Dendritic cell treated with granulocyte-macrophage colony-stimulating factor and Interleukin-4, amounts not matched to agents 40 ng/mL and 50 ng/mL, for 4 days (primary cell): ENCODE data around the gene HYAL2.
"Not testable (repeated sequence)": the region's sequence is repeated elsewhere in the genome, so short reads cannot be mapped to it uniquely, and the experiment has no call there.

Experiments
- H3K27ac Mint-ChIP-seq: one replicate; pipeline ENCODE4 v1.8.0; 2022; ENCODE audit warnings: mild to moderate bottlenecking, mixed read lengths
- H3K27me3 Mint-ChIP-seq: one replicate; pipeline ENCODE4 v1.8.0; 2022; ENCODE audit warnings: mild to moderate bottlenecking, mixed read lengths
- H3K36me3 Mint-ChIP-seq: one replicate; pipeline ENCODE4 v1.8.0; 2022; ENCODE audit warnings: low read depth, mixed read lengths
- H3K4me1 Mint-ChIP-seq: one replicate; pipeline ENCODE4 v1.8.0; 2022; ENCODE audit warnings: low read depth, mixed read lengths
- H3K4me3 Mint-ChIP-seq: one replicate; pipeline ENCODE4 v1.8.0; 2022; ENCODE audit warnings: mild to moderate bottlenecking, moderate library complexity, mixed read lengths
- H3K9me3 Mint-ChIP-seq: one replicate; pipeline ENCODE4 v1.8.0; 2022; ENCODE audit warnings: mixed read lengths
- intact Hi-C: fragments of 100-400 bp; cut with micrococcal nuclease; formaldehyde crosslinking; loops from one replicate; pipeline ENCODE4 v1.15.0; 2022

HYAL2 gene

GRCh38 chr3:50275141-50275995, 47.2 kb downstream of the HYAL2 start:
- Mint-ChIP-seq H3K27me3 (peaks cover 70% of the 10 kb centered on the region), H3K36me3 (no peaks in the 10 kb centered on the region), H3K4me3 (no peak overlapping the region), H3K4me1 (peaks cover 30% of the 10 kb centered on the region), H3K27ac (peak overlapping the region; percentile 36), H3K9me3 (no peaks in the 10 kb centered on the region)
- intact Hi-C loops, result no loop called here

- Mint-ChIP-seq H3K27ac (peak overlapping the region; percentile 6), H3K36me3 (no peaks in the 10 kb centered on the region), H3K27me3 (peaks cover 66% of the 10 kb centered on the region), H3K4me3 (peak overlapping the region; percentile 17), H3K4me1 (peaks cover 30% of the 10 kb centered on the region), H3K9me3 (no peaks in the 10 kb centered on the region)
- intact Hi-C loops, result loop anchor here (1.0 kb wide), 1 partner anchor 50 kb away; no protein-coding TSS in a partner anchor
Observed at GRCh38 chr3:50274371-50275104, 48.0 kb downstream of the HYAL2 start.

- H3K27ac Mint-ChIP-seq, result peak overlapping the region; percentile 66
- peaks cover 68% of the 10 kb centered on the region for H3K27me3 Mint-ChIP-seq
- H3K4me1 Mint-ChIP-seq, result peaks cover 30% of the 10 kb centered on the region
- H3K4me3 Mint-ChIP-seq, result peak overlapping the region; percentile 80
- H3K36me3 Mint-ChIP-seq, result no peaks in the 10 kb centered on the region
- intact Hi-C loops, result loop anchor here (1.0 kb wide), 4 partner anchors 46 to 152 kb away; no protein-coding TSS in a partner anchor
- H3K9me3 Mint-ChIP-seq, result no peaks in the 10 kb centered on the region
Observed at GRCh38 chr3:50273689-50274065, 48.9 kb downstream of the HYAL2 start.

GRCh38 chr3:50272911-50273688, 49.4 kb downstream of the HYAL2 start:
- Mint-ChIP-seq H3K9me3 (no peaks in the 10 kb centered on the region), H3K4me1 (peaks cover 30% of the 10 kb centered on the region), H3K27ac (peak overlapping the region; percentile 66), H3K27me3 (peaks cover 67% of the 10 kb centered on the region), H3K36me3 (no peaks in the 10 kb centered on the region), H3K4me3 (peak overlapping the region; percentile 80)
- intact Hi-C loops, result loop anchor here (1.0 kb wide), 3 partner anchors 46 to 152 kb away; no protein-coding TSS in a partner anchor

- H3K36me3 Mint-ChIP-seq, intact Hi-C loops, H3K4me3 Mint-ChIP-seq, H3K9me3 Mint-ChIP-seq, H3K27ac Mint-ChIP-seq: not testable (repeated sequence)
- Mint-ChIP-seq H3K27me3 (peaks cover 67% of the 10 kb centered on the region), H3K4me1 (peaks cover 30% of the 10 kb centered on the region)
Observed at GRCh38 chr3:50272538-50272910, 50.0 kb downstream of the HYAL2 start.

GRCh38 chr3:50271314-50271936, 51.1 kb downstream of the HYAL2 start:
- intact Hi-C loops, result no loop called here
- H3K27ac Mint-ChIP-seq, result no peak overlapping the region
- peaks cover 67% of the 10 kb centered on the region for H3K27me3 Mint-ChIP-seq
- H3K4me3 Mint-ChIP-seq, result no peak overlapping the region
- H3K9me3 Mint-ChIP-seq, result no peaks in the 10 kb centered on the region
- no peaks in the 10 kb centered on the region for H3K36me3 Mint-ChIP-seq
- H3K4me1 Mint-ChIP-seq, result peaks cover 30% of the 10 kb centered on the region

GRCh38 chr3:50270422-50271224, 51.9 kb downstream of the HYAL2 start:
- Mint-ChIP-seq H3K27me3 (peaks cover 67% of the 10 kb centered on the region), H3K9me3 (no peaks in the 10 kb centered on the region), H3K36me3 (no peaks in the 10 kb centered on the region), H3K4me3 (no peak overlapping the region), H3K27ac (no peak overlapping the region), H3K4me1 (peaks cover 23% of the 10 kb centered on the region)
- intact Hi-C loops, result no loop called here

GRCh38 chr3:50269977-50270413, 52.5 kb downstream of the HYAL2 start:
- Mint-ChIP-seq H3K27me3 (peaks cover 65% of the 10 kb centered on the region), H3K9me3 (no peaks in the 10 kb centered on the region), H3K27ac (no peak overlapping the region), H3K4me3 (no peak overlapping the region), H3K36me3 (no peaks in the 10 kb centered on the region), H3K4me1 (peaks cover 18% of the 10 kb centered on the region)
- intact Hi-C loops, result no loop called here

GRCh38 chr3:50269460-50269859, 53.1 kb downstream of the HYAL2 start:
- peaks cover 15% of the 10 kb centered on the region for H3K4me1 Mint-ChIP-seq

GRCh38 chr3:50268703-50269451, 53.7 kb downstream of the HYAL2 start, which contains the start of gene SEMA3B:
Gene SEMA3B, plus strand, starts transcription at chr3:50269147. Its CDS starts 94 bp downstream, at chr3:50269241.
- Mint-ChIP-seq H3K4me1 (peaks cover 13% of the 10 kb centered on the region), H3K9me3 (no peaks in the 10 kb centered on the region), H3K27ac (no peak within 1 kb of the TSS), H3K36me3 (no peaks in the 10 kb centered on the region), H3K27me3 (peaks cover 55% of the 10 kb centered on the region), H3K4me3 (no peak within 1 kb of the TSS)
- intact Hi-C loops, result no loop called here

More at GRCh38 chr3:50269460-50269859, 53.1 kb downstream of the HYAL2 start:
- no peak overlapping the region for H3K4me3 Mint-ChIP-seq
- intact Hi-C loops, result no loop called here
- peaks cover 61% of the 10 kb centered on the region for H3K27me3 Mint-ChIP-seq
- H3K27ac Mint-ChIP-seq, result no peak overlapping the region
- no peaks in the 10 kb centered on the region for H3K9me3 Mint-ChIP-seq
- no peaks in the 10 kb centered on the region for H3K36me3 Mint-ChIP-seq

- Mint-ChIP-seq H3K4me3 (no peak overlapping the region), H3K27me3 (peaks cover 51% of the 10 kb centered on the region), H3K4me1 (peaks cover 15% of the 10 kb centered on the region), H3K36me3 (no peaks in the 10 kb centered on the region), H3K27ac (no peak overlapping the region), H3K9me3 (no peaks in the 10 kb centered on the region)
- intact Hi-C loops, result no loop called here
Observed at GRCh38 chr3:50268276-50268675, 54.3 kb downstream of the HYAL2 start.
